Measurements from ENCODE around the gene CACNB4.

Gene CACNB4

GRCh38 chr2:151900331-151900730 lies 198.5 kb downstream of the CACNB4 start:
- no peak for TF ChIP-seq GABPA (IDR thresholded peaks at IDR 0.05; ENCODE audit: low read depth)
- no peak for TF ChIP-seq SPI1 (IDR thresholded peaks at IDR 0.05; ENCODE audit: borderline replicate concordance, low read depth)
- TF ChIP-seq REST (IDR thresholded peaks at IDR 0.05; ENCODE audit: insufficient replicate concordance, low read depth): no peak
- no peak for TF ChIP-seq POLR2AphosphoS5 (IDR thresholded peaks at IDR 0.05; ENCODE audit: low read depth)
- no peak overlapping the region for H3K4me3 ChIP-seq (replicated peaks; ENCODE audit: insufficient read depth, low read length)
- H3K27me3 ChIP-seq (ENCODE audit: insufficient read depth, poor library complexity, severe bottlenecking): no peaks in the 10 kb centered on the region
- no peak for DNase-seq (ENCODE audit: low read depth in 1 of 2, low spot score in 1 of 2)
- H3K27ac ChIP-seq (replicated peaks): no peak overlapping the region

- no peak for DNase-seq (ENCODE audit: low read depth in 1 of 2, low spot score in 1 of 2)
- H3K27ac ChIP-seq (replicated peaks): no peak overlapping the region
- H3K4me3 ChIP-seq (replicated peaks; ENCODE audit: insufficient read depth, low read length): no peak overlapping the region
- no peak for TF ChIP-seq POLR2AphosphoS5 (IDR thresholded peaks at IDR 0.05; ENCODE audit: low read depth)
- no peak for TF ChIP-seq SPI1 (IDR thresholded peaks at IDR 0.05; ENCODE audit: borderline replicate concordance, low read depth)
- no peak for TF ChIP-seq REST (IDR thresholded peaks at IDR 0.05; ENCODE audit: insufficient replicate concordance, low read depth)
- no peak for TF ChIP-seq CTCF (IDR thresholded peaks at IDR 0.05; ENCODE audit: insufficient read depth, low read length)
- no peak for TF ChIP-seq GABPA (IDR thresholded peaks at IDR 0.05; ENCODE audit: low read depth)
- H3K27me3 ChIP-seq (ENCODE audit: insufficient read depth, poor library complexity, severe bottlenecking): no peaks in the 10 kb centered on the region
Measured at GRCh38 chr2:151899156-151899555, 199.7 kb downstream of the CACNB4 start.

GRCh38 chr2:151891566-151892194 lies 207.2 kb downstream of the CACNB4 start:
- H3K27me3 ChIP-seq (ENCODE audit: insufficient read depth, poor library complexity, severe bottlenecking): no peaks in the 10 kb centered on the region
- no peak for DNase-seq (ENCODE audit: low read depth in 1 of 2, low spot score in 1 of 2)
- H3K4me3 ChIP-seq (replicated peaks; ENCODE audit: insufficient read depth, low read length): no peak overlapping the region
- TF ChIP-seq REST (IDR thresholded peaks at IDR 0.05; ENCODE audit: insufficient replicate concordance, low read depth) (no peak), GABPA (IDR thresholded peaks at IDR 0.05; ENCODE audit: low read depth) (no peak), CTCF (IDR thresholded peaks at IDR 0.05; ENCODE audit: insufficient read depth, low read length) (no peak), POLR2AphosphoS5 (IDR thresholded peaks at IDR 0.05; ENCODE audit: low read depth) (no peak), SPI1 (IDR thresholded peaks at IDR 0.05; ENCODE audit: borderline replicate concordance, low read depth) (no peak)
- H3K27ac ChIP-seq (replicated peaks): no peak overlapping the region
